Dedifferentiated amniotic fluid mesenchymal stem cell (primary cell): ENCODE measurements around the gene RNF208.
"Not testable (repeated sequence)": the region's sequence is repeated elsewhere in the genome, so short reads cannot be mapped to it uniquely, and the experiment has no call there.

Experiments used
- DNase-seq: peaks from one replicate; pipeline ENCODE4 v3.0.0-alpha.2; 2016; ENCODE audit errors: extremely low spot score

RNF208 gene

GRCh38 chr9:137240318-137240840, 18.3 kb upstream of the RNF208 start:
- peak; percentile 58 for DNase-seq

DNA sequence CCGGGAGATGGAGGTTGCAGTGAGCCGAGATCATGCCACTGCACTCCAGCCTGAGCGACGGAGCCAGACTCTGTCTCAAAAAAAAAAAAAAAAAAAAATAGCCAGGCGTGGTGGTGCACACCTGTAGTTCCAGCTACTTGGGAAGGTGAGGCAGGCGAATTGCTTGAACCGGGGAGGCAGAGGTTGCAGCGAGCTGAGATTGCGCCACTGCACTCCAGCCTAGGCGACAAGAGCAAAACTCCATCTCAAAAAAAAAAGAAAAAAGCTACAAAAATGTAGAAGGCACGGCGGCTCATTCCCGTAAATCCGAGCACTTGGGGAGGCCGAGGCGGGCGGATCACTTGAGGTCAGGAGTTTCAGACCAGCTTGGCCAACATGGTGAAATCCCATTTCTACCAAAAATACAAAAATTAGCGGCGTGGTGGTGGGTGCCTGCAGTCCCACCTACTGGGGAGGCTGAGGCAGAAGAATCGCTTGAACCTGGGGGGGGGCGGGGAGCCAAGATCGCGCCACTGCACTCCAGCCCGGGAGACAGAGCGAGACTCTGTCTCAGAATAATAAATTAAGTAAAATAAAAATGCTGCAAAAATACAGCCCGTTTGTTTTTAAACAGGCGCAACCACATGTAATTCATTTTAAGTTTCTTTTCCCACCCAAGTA, 17.6 kb upstream of the RNF208 start:
- not testable (repeated sequence) for DNase-seq

DNA sequence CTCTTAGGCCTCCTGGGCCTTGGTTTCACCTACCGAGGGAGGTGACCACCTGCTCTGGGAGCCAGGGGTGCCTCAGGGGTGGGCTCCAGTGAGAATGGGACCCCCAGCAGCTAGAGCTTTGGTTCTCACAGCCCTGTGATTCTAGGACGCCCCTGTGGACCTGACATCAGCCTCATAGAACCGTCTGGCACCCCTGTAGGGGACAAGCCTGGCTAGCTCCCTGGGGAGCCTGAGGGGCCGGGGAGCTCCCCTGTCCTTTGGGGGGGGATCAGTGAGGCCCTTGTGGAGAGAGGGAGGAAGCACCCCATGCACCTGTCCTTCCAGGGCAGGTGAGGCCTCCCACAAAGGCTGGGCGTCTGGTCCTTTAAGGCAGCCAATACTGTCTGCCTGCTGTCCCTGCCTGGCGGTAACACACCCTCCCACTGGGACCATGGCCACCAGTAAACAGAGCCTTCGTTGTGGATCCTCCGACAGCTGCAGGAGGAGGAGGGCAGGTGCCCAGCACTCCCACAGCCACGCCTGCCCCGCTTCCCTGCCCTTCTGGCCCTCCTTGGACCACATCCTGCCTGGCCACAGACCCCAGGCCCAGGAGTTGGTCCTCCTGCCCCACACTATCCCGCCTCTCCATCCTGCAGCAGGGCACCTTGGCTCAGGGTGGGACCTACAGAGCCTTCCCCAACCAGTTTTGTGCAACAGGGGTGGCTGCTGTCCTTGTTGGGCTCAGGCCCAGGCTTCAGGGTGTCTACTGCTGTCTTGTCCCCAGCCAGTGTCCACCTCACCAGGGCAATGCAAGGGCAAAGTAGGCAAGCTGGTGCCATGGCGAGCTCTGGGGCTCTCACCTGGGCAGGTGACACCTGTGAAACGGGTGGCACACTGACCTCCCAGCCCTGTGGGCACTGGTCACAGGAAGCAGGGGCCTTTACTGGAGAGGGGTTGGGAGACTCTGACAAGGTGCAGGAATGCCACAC, 16.0 kb upstream of the RNF208 start:
- DNase-seq = no peak

DNA sequence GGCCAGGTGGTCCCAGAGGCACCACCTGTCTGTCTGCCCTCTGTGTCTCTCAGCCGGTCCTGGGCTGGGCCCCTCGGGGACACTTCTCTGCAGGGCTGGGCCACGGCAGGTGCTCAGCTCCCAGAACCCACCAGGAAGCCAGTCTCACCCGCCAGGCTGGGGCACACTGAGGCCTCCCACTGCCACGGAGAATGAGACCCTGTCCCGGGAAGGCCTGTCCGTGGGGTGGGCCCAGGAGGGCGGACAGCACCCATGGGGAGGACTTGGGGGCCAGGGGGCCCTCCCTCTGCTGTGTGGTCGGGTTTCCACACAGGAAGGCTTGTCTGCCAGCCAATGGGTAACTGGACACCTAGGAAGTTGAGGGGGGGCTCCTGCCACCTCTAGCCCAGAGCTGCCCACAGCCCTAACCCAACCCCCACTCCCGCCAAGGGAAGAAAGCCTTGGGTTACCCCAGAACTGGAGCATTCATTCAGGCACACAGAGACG, 14.9 kb upstream of the RNF208 start:
- DNase-seq = no peak

DNA sequence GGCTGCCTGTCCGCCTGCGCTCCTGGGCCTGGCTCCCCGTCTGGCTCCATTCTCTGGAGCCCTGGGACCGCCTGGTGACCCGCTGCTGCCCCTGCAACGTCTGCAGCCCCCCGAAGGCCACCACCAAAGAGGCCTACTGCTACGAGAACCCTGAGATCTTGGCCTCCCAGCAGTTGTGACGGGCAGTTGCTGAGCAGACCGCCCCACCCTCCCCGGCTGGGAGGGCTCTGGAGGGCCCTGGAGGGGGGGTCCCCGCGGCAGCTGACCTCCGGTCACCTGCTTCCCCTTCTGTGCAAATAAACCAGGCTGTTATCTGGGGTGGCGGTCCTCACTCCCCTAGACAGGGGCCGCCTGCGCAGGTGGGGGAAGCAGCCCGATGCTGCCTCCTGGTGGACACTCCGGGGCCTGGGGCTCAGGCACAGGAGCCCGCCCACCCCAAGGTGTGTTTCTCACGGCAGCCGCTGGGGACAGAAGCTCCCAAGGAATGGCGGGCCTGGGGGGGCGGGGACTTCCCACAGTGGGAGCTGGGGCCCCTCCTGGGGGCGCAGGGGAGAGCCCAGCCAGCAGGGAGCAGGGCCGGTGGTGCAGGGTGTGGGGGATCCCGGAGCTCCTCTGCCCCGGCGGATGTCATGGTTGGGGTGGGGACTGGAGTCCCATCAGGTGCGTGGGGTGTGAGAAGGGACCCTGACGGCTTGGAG, 14.3 kb upstream of the RNF208 start:
- DNase-seq = peak; percentile 58

- no peak for DNase-seq
Measured at GRCh38 chr9:137235424-137236237, 13.6 kb upstream of the RNF208 start.

- DNase-seq = no peak
Measured at GRCh38 chr9:137234758-137235423, 12.9 kb upstream of the RNF208 start.

- no peak for DNase-seq
Measured at GRCh38 chr9:137234055-137234697, 12.1 kb upstream of the RNF208 start.

DNA sequence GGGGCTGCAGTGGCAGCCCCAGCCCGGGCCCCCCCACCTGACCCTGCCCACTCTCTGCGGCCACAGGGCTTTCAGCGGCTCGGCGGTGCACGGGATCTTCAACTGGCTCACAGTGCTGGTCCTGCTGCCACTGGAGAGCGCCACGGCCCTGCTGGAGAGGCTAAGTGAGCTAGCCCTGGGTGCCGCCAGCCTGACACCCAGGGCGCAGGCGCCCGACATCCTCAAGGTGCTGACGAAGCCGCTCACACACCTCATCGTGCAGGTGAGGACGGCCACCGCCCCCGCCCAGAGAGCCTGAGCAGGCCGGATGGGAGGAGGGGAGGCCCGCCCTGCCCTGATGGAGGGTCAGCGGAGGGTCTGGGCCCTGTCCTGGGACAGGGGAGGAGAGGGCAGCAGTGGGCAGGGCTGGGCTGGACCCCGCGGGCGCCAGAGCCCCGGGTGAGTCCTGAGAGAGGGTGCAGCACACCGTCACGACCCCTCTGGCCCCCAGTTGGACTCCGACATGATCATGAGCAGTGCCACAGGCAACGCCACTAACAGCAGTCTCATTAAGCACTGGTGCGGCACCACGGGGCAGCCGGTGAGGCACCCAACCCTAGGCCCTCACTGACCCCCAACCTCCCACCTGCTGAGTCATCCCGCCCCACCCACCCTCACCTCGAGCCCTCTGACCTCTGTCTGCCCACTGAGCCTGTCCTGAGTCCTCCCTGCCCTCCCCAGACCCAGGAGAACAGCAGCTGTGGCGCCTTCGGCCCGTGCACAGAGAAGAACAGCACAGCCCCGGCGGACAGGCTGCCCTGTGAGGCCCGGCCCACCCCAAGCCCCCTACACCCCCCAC, 11.3 kb upstream of the RNF208 start:
- DNase-seq = no peak

DNA sequence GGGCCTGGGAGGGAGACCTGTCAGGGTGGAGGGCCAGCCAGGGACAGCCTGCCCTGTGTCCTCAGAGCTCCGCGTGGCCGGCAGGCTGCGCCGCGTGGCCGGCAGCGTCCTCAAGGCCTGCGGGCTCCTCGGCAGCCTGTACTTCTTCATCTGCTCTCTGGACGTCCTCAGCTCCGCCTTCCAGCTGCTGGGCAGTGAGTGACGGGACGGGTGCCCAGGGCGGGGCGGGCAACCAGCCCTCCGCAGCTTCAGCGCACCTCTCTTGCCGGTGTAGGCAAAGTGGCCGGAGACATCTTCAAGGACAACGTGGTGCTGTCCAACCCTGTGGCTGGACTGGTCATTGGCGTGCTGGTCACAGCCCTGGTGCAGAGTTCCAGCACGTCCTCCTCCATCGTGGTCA, 10.5 kb upstream of the RNF208 start:
- no peak for DNase-seq

- DNase-seq = no peak
Measured at GRCh38 chr9:137232101-137232500, 10.1 kb upstream of the RNF208 start.

DNA sequence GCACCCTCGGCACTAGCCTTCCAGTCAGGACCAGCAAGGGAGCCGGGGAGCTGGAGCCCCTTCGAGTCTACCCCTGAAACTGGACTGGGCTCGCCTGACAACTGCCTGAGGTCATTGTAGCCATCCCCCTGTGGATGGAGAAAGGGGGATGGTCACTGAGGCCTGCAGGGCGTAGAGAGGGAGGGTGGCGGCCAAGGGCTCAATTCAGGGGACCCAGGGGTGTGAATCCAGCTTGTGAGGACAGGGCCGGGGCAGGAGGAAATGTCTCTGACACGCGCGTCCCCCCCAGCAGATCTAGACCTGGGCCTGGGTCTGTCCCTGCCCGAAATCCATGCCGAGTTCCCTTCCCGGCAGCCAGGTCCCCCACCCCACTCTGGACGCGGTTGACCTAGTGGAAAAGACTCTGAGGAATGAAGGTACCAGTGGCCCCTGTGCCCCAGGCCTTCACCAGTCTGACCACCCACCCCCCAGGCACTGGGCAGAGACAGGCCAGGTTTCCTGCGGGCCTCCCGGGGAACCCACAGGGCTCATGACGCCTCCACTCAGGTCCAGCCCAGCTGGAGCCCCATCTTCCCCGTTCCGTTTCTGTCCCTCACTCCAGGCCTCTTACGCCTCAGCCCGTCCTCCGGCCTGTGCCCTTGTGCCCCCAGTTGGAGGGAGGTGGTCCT, 9.5 kb upstream of the RNF208 start:
- no peak for DNase-seq

- DNase-seq = no peak
Measured at GRCh38 chr9:137230705-137231371, 8.8 kb upstream of the RNF208 start, which contains the start of gene SLC34A3. Gene SLC34A3, plus strand, starts transcription at chr9:137230901. Its CDS starts 802 bp downstream, at chr9:137231703.

GRCh38 chr9:137229903-137230704, 8.1 kb upstream of the RNF208 start:
- DNase-seq = no peak

GRCh38 chr9:137228968-137229896, 7.2 kb upstream of the RNF208 start:
- no peak for DNase-seq

- no peak for DNase-seq
Measured at GRCh38 chr9:137228506-137228967, 6.5 kb upstream of the RNF208 start.
